Fibroblast of lung (primary cell): ENCODE results near the gene MAP7. TPM values are rescaled to one million over a fixed set of nuclear protein-coding genes. Genes with fewer than 3 reads are reported as not detected.

Experiments used
- DNase-seq, 2 donors: peaks; one replicate each; pipeline versions ENCODE4 v3.0.0 to v3.0.0-alpha.2; 2010; ENCODE audit warnings: low read depth in 2 of 2
- H2AFZ ChIP-seq: 2 replicates; pipeline ENCODE4 v1.5.1; 2012; ENCODE audit warnings: low read length, control low read depth, inconsistent platforms
- H3K27ac ChIP-seq: 2 replicates; pipeline ENCODE4 v1.5.1; 2011; ENCODE audit warnings: low read length, control low read depth; ENCODE audit not compliant: insufficient read depth
- H3K27me3 ChIP-seq: 2 replicates; pipeline ENCODE4 v1.5.1; 2011; ENCODE audit warnings: mild to moderate bottlenecking, low read length; ENCODE audit not compliant: control insufficient read depth, insufficient read depth
- H3K36me3 ChIP-seq: 2 replicates; pipeline ENCODE4 v1.5.1; 2011; ENCODE audit warnings: low read length; ENCODE audit not compliant: control insufficient read depth, insufficient read depth
- H3K4me1 ChIP-seq: 2 replicates; pipeline ENCODE4 v1.5.1; 2011; ENCODE audit warnings: low read length; ENCODE audit not compliant: control insufficient read depth, insufficient read depth; ENCODE audit errors: extremely low read depth
- H3K4me2 ChIP-seq: 2 replicates; pipeline ENCODE4 v1.5.1; 2011; ENCODE audit warnings: low read length, control low read depth; ENCODE audit not compliant: insufficient read depth; ENCODE audit errors: extremely low read depth
- H3K4me3 ChIP-seq, 4 experiments: fragments of 200-600 bp in 1 of 4; sonication (generic) in 1 of 4; replicated peaks in 1 of 4; 2 replicates each; pipeline ENCODE4 v1.5.1; 2011 to 2016; ENCODE audit warnings: low read length in 4 of 4, low read depth in 3 of 4, mild to moderate bottlenecking in 3 of 4, control low read depth in 2 of 4, inconsistent platforms in 1 of 4, mixed read lengths in 1 of 4; ENCODE audit not compliant: insufficient read depth in 1 of 4; ENCODE audit errors: control extremely low read depth in 1 of 4
- H3K79me2 ChIP-seq: 2 replicates; pipeline ENCODE4 v1.5.1; 2012; ENCODE audit warnings: mild to moderate bottlenecking, low read length, inconsistent platforms; ENCODE audit not compliant: control insufficient read depth, insufficient read depth
- H3K9ac ChIP-seq: 2 replicates; pipeline ENCODE4 v1.5.1; 2011; ENCODE audit warnings: mild to moderate bottlenecking, low read length, control low read depth; ENCODE audit not compliant: insufficient read depth
- H3K9me3 ChIP-seq: 2 replicates; pipeline ENCODE4 v1.5.1; 2012; ENCODE audit warnings: low read depth, low read length; ENCODE audit not compliant: control insufficient read depth, insufficient read depth
- H4K20me1 ChIP-seq: 2 replicates; pipeline ENCODE4 v1.5.1; 2011; ENCODE audit warnings: low read length; ENCODE audit not compliant: control insufficient read depth, insufficient read depth; ENCODE audit errors: extremely low read depth
- EZH2 ChIP-seq: IDR thresholded peaks from 2 replicates; pipeline ENCODE4 v1.5.1; 2012; ENCODE audit warnings: low read length, control low read depth, mild to moderate bottlenecking; ENCODE audit errors: missing control alignments
- polyA plus RNA-seq, 2 donors: library from polyadenylated mRNA; depleted of rRNA in 1 of 2; stranded (reverse) in 1 of 2; unstranded in 1 of 2; fragments of >200 nt; gene quantifications; 2 replicates each; pipeline ENCODE4 v1.2.1, GENCODE V29; 2011 to 2012; ENCODE audit warnings: missing spikeins in 1 of 2
- total RNA-seq: library from RNA; depleted of rRNA; stranded (reverse); fragments of >200 nt; gene quantifications from 2 replicates; pipeline ENCODE4 v1.2.1, GENCODE V29; 2014
- TF ChIP-seq, protein P1 (sequence below), 2 donors: IDR thresholded peaks in 1 of 2; conservative IDR thresholded peaks in 1 of 2; 1 replicate in 1 of 2; 2 replicates in 1 of 2; pipeline ENCODE4 v1.5.1; 2011 to 2012; ENCODE audit warnings: low read length in 2 of 2, control low read depth in 1 of 2, inconsistent platforms in 1 of 2, low read depth in 1 of 2, mild to moderate bottlenecking in 1 of 2

MAP7 gene
- total and polyA plus RNA-seq, 2 donors (not counting 1 experiment from before 2014, with no cell fraction given), result 0.40 to 1.5 TPM

DNA sequence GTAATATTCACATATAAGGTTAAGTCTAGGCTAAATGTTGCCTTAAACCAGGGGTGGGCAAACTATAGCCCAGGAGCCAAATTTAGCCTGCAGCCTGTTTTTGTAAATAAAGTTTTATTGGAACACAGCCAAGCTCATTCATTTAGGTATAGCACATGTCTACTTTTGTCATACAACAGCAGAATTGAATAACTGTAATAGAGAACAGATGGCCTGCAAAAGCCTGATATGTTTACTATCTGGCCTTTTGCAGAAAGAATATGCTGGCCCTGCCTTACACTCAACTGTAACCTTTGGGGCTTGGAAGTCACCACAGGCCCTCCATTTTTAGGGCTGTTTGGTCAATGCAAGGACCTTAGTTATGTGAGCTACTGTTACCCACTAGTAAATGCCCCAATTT, 242.9 kb downstream of the MAP7 start:
- Histone ChIP-seq H3K9me3 (no peaks in the 10 kb centered on the region), H3K79me2 (no peaks in the 10 kb centered on the region), H3K4me2 (no peak overlapping the region), H3K9ac (no peak overlapping the region), H3K36me3 (no peaks in the 10 kb centered on the region), H3K27ac (no peak overlapping the region), H2AFZ (no peak overlapping the region), H3K4me3 (no peak overlapping the region), H3K27me3 (peaks cover 6% of the 10 kb centered on the region), H3K4me1 (no peaks in the 10 kb centered on the region), H4K20me1 (no peaks in the 10 kb centered on the region)
- no peak for DNase-seq
- no peak for TF ChIP-seq EZH2
- TF ChIP-seq, protein P1, sequence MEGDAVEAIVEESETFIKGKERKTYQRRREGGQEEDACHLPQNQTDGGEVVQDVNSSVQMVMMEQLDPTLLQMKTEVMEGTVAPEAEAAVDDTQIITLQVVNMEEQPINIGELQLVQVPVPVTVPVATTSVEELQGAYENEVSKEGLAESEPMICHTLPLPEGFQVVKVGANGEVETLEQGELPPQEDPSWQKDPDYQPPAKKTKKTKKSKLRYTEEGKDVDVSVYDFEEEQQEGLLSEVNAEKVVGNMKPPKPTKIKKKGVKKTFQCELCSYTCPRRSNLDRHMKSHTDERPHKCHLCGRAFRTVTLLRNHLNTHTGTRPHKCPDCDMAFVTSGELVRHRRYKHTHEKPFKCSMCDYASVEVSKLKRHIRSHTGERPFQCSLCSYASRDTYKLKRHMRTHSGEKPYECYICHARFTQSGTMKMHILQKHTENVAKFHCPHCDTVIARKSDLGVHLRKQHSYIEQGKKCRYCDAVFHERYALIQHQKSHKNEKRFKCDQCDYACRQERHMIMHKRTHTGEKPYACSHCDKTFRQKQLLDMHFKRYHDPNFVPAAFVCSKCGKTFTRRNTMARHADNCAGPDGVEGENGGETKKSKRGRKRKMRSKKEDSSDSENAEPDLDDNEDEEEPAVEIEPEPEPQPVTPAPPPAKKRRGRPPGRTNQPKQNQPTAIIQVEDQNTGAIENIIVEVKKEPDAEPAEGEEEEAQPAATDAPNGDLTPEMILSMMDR (conservative IDR thresholded peaks at IDR 0.05 in 1 of 2, IDR thresholded peaks at IDR 0.05 in 1 of 2; ENCODE audit: low read depth in 1 of 2, low read length in 2 of 2), result no peak

DNA sequence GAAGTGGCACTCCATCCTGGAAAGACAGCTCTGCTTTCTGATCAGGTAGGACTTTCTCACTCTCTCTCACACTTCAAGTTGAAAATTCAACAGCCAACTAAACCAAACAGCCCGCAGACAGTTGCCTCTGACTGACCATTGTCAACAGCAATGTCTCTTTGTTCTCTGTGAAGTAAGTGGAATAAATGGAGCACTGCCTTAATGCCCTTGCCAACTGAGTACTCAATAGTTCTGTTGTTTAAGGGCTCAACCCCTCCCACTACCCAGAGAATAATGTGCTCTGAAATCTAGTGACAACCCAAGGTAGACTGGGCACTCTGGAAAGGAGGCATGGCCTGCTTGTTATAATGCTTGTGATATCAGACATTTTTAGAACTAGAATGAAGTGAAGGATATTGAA, 243.8 kb downstream of the MAP7 start:
- Histone ChIP-seq H2AFZ (no peak overlapping the region), H3K4me2 (no peak overlapping the region), H3K9ac (no peak overlapping the region), H4K20me1 (no peaks in the 10 kb centered on the region), H3K4me3 (no peak overlapping the region), H3K4me1 (no peaks in the 10 kb centered on the region), H3K27me3 (peaks cover 6% of the 10 kb centered on the region), H3K36me3 (no peaks in the 10 kb centered on the region), H3K79me2 (no peaks in the 10 kb centered on the region), H3K27ac (no peak overlapping the region), H3K9me3 (no peaks in the 10 kb centered on the region)
- TF ChIP-seq, protein P1 (conservative IDR thresholded peaks at IDR 0.05 in 1 of 2, IDR thresholded peaks at IDR 0.05 in 1 of 2; ENCODE audit: low read depth in 1 of 2, low read length in 2 of 2), result no peak
- no peak for TF ChIP-seq EZH2
- no peak for DNase-seq

DNA sequence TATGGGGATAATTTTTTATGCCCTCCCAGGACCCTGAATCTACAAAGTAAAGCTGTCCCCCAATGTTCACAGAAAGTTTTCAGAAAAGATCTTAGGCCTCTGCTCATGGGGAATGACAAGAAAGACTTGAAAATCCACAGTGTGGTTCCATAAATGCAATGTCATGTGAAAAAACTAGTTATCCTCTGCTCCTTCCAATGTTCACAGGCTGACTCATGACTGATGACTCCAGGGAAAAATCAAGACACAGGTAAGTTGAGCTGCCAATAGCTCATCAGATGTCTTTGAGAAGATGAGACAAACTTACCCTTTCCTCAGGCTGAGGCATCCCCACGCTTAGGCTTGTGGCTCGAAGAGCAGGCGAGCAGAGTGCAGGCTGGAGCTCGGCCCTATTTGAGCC, 245.8 kb downstream of the MAP7 start:
- DNase-seq, result no peak
- no peaks in the 10 kb centered on the region for H3K4me1 ChIP-seq
- no peak overlapping the region for H3K4me3 ChIP-seq
- H3K27me3 ChIP-seq, result peaks cover 6% of the 10 kb centered on the region
- no peak overlapping the region for H3K27ac ChIP-seq
- no peaks in the 10 kb centered on the region for H3K79me2 ChIP-seq
- no peaks in the 10 kb centered on the region for H3K36me3 ChIP-seq
- H3K9ac ChIP-seq, result no peak overlapping the region
- TF ChIP-seq, protein P1 (conservative IDR thresholded peaks at IDR 0.05 in 1 of 2, IDR thresholded peaks at IDR 0.05 in 1 of 2; ENCODE audit: low read depth in 1 of 2, low read length in 2 of 2), result no peak
- no peak for TF ChIP-seq EZH2
- H2AFZ ChIP-seq, result no peak overlapping the region
- H4K20me1 ChIP-seq, result no peaks in the 10 kb centered on the region
- no peak overlapping the region for H3K4me2 ChIP-seq
- no peaks in the 10 kb centered on the region for H3K9me3 ChIP-seq
